Measurements from ENCODE around the gene SIRPB2.

DNA sequence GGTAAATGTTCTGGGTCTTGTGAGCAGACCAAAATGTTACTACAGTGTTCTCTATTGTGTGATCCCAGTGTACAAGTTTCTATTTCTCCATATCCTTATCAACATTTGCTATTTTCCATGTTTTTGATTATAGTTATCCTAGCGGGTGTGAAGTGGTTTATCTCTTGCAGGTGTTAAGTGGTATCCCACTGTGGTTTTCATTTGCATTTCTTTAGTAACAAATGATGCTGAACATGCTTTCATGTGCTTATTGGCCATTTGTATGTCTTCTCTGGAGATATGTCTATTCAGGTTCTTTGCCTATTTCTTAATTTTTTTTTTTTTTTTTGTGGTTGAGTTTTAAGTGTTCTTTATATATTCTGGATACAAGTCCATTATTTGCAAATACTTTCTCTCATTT lies 60.1 kb downstream of the SIRPB2 start:
- TF ChIP-seq SIN3A (conservative IDR thresholded peaks at IDR 0.05 in 1 of 2, IDR thresholded peaks at IDR 0.05 in 1 of 2; ENCODE audit: low read depth in 1 of 2, low read length in 2 of 2), result no peak
- TF ChIP-seq POLR2AphosphoS5 (IDR thresholded peaks at IDR 0.05; ENCODE audit: low read depth, low read length), result no peak

Measured in H1 (cell line).